HG02678 (cell line): Measurements from ENCODE around the gene MAB21L3.

Source experiments
- ATAC-seq: cut with Tn5 transposase; IDR thresholded peaks from one replicate; pipeline ENCODE4 v1.9.1; 2021; ENCODE audit warnings: mild to moderate bottlenecking, moderate library complexity; ENCODE audit not compliant: unreplicated experiment

Gene MAB21L3

GRCh38 chr1:116163533-116163932 lies 52.3 kb downstream of the MAB21L3 start:
- no peak for ATAC-seq

- no peak for ATAC-seq
Observed at GRCh38 chr1:116164150-116164549, 53.0 kb downstream of the MAB21L3 start.

GRCh38 chr1:116164604-116165368 lies 53.6 kb downstream of the MAB21L3 start:
- ATAC-seq, result no peak

- ATAC-seq, result no peak
Observed at GRCh38 chr1:116165572-116165971, 54.4 kb downstream of the MAB21L3 start.

GRCh38 chr1:116166011-116166571 lies 54.9 kb downstream of the MAB21L3 start:
- no peak for ATAC-seq

- no peak for ATAC-seq
Observed at GRCh38 chr1:116166655-116167054, 55.5 kb downstream of the MAB21L3 start.

GRCh38 chr1:116167625-116168276 lies 56.6 kb downstream of the MAB21L3 start:
- no peak for ATAC-seq

- peak; percentile 91 for ATAC-seq
Observed at GRCh38 chr1:116168277-116169032, 57.3 kb downstream of the MAB21L3 start.

- no peak for ATAC-seq
Observed at GRCh38 chr1:116169898-116170297, 58.7 kb downstream of the MAB21L3 start.

- no peak for ATAC-seq
Observed at GRCh38 chr1:116170721-116171589, 59.8 kb downstream of the MAB21L3 start.

GRCh38 chr1:116172666-116173065 lies 61.5 kb downstream of the MAB21L3 start:
- ATAC-seq, result no peak

GRCh38 chr1:116175611-116176010 lies 64.4 kb downstream of the MAB21L3 start:
- ATAC-seq, result no peak

- ATAC-seq, result no peak
Observed at GRCh38 chr1:116176306-116176789, 65.1 kb downstream of the MAB21L3 start.

GRCh38 chr1:116177861-116178260 lies 66.7 kb downstream of the MAB21L3 start:
- no peak for ATAC-seq

GRCh38 chr1:116178837-116179236 lies 67.6 kb downstream of the MAB21L3 start:
- no peak for ATAC-seq

GRCh38 chr1:116179419-116179818 lies 68.2 kb downstream of the MAB21L3 start:
- ATAC-seq, result no peak

- no peak for ATAC-seq
Observed at GRCh38 chr1:116179964-116180363, 68.8 kb downstream of the MAB21L3 start.

- ATAC-seq, result no peak
Observed at GRCh38 chr1:116182019-116182714, 71.0 kb downstream of the MAB21L3 start.
